SK-N-SH treated with all-trans-retinoic acid at 6 μM for 48 hours (cell line): ENCODE measurements around the gene POLR3B.

Experiments used
- ATAC-seq: fragments of 200-7000 bp; cut with Tn5 transposase; 3 replicates; pipeline ENCODE4 v1.9.1; 2020; ENCODE audit warnings: mild to moderate bottlenecking, moderate library complexity
- ARNTL ChIP-seq: fragments of 450-650 bp; formaldehyde crosslinking; IDR thresholded peaks from 2 replicates; pipeline ENCODE4 v1.5.0; 2020; ENCODE audit warnings: low read depth, mild to moderate bottlenecking, moderate library complexity, borderline replicate concordance
- BACH2 ChIP-seq: fragments of 250-450 bp; sonication (Bioruptor Pico); IDR thresholded peaks from 2 replicates; pipeline ENCODE4 v1.9.0; 2021; ENCODE audit warnings: mild to moderate bottlenecking, borderline replicate concordance
- CSDC2 ChIP-seq: fragments of 250-450 bp; sonication (Bioruptor Pico); IDR thresholded peaks from 2 replicates; pipeline ENCODE4 v1.5.0; 2020; ENCODE audit warnings: mild to moderate bottlenecking, moderate library complexity
- ESRRG ChIP-seq: fragments of 250-450 bp; sonication (Bioruptor Pico); IDR thresholded peaks from 2 replicates; pipeline ENCODE4 v1.6.1; 2021; ENCODE audit warnings: mild to moderate bottlenecking
- GLIS3 ChIP-seq: fragments of 250-450 bp; sonication (Bioruptor Pico); IDR thresholded peaks from 2 replicates; pipeline ENCODE4 v1.5.0; 2020; ENCODE audit warnings: mild to moderate bottlenecking, moderate library complexity
- ISL1 ChIP-seq: fragments of 250-450 bp; sonication (Bioruptor Pico); IDR thresholded peaks from 2 replicates; pipeline ENCODE4 v2.1.2; 2022; ENCODE audit warnings: mild to moderate bottlenecking, moderate library complexity
- OSR1 ChIP-seq: fragments of 250-450 bp; sonication (Bioruptor Pico); IDR thresholded peaks from 2 replicates; pipeline ENCODE4 v1.8.0; 2022; ENCODE audit warnings: moderate library complexity, mild to moderate bottlenecking, inconsistent platforms
- PPARA ChIP-seq: fragments of 250-450 bp; sonication (Bioruptor Pico); IDR thresholded peaks from 2 replicates; pipeline ENCODE4 v1.5.0; 2020; ENCODE audit warnings: mild to moderate bottlenecking, borderline replicate concordance
- RARB ChIP-seq: fragments of 250-450 bp; sonication (Bioruptor Pico); IDR thresholded peaks from 2 replicates; pipeline ENCODE4 v1.8.0; 2021; ENCODE audit warnings: mild to moderate bottlenecking, moderate library complexity
- TCF4 ChIP-seq: fragments of 250-450 bp; sonication (Bioruptor Pico); IDR thresholded peaks from 2 replicates; pipeline ENCODE4 v1.8.0; 2021; ENCODE audit warnings: mild to moderate bottlenecking, moderate library complexity, borderline replicate concordance
- ZC3H10 ChIP-seq: fragments of 250-450 bp; sonication (Bioruptor Pico); IDR thresholded peaks from 2 replicates; pipeline ENCODE4 v1.5.1; 2021; ENCODE audit warnings: mild to moderate bottlenecking, moderate library complexity
- ZFP3 ChIP-seq: fragments of 250-450 bp; sonication (Bioruptor Pico); IDR thresholded peaks from 2 replicates; pipeline ENCODE4 v1.5.0; 2020; ENCODE audit warnings: mild to moderate bottlenecking, moderate library complexity
- ZNF565 ChIP-seq: fragments of 450-650 bp; formaldehyde crosslinking; conservative IDR thresholded peaks from 2 replicates; pipeline ENCODE4 v1.5.0; 2020; ENCODE audit warnings: low read depth, mild to moderate bottlenecking, moderate library complexity
- ZNF70 ChIP-seq: fragments of 450-650 bp; formaldehyde crosslinking; IDR thresholded peaks from 2 replicates; pipeline ENCODE4 v1.5.0; 2020; ENCODE audit warnings: mild to moderate bottlenecking, moderate library complexity
- ZNF8 ChIP-seq: fragments of 450-650 bp; formaldehyde crosslinking; IDR thresholded peaks from 2 replicates; pipeline ENCODE4 v1.5.0; 2020; ENCODE audit warnings: mild to moderate bottlenecking, moderate library complexity
- TF ChIP-seq, protein P1 (sequence below): fragments of 250-450 bp; sonication (Bioruptor Pico); IDR thresholded peaks from 2 replicates; pipeline ENCODE4 v1.5.0; 2020; ENCODE audit warnings: mild to moderate bottlenecking, moderate library complexity
- TF ChIP-seq, protein P2 (sequence below): fragments of 250-450 bp; sonication (Bioruptor Pico); IDR thresholded peaks from 2 replicates; pipeline ENCODE4 v1.8.0; 2020; ENCODE audit warnings: mild to moderate bottlenecking, moderate library complexity, borderline replicate concordance
- TF ChIP-seq, protein P3 (sequence below): fragments of 250-450 bp; sonication (Bioruptor Pico); IDR thresholded peaks from 2 replicates; pipeline ENCODE4 v1.8.0; 2021; ENCODE audit warnings: low read depth, mild to moderate bottlenecking, moderate library complexity, borderline replicate concordance
- TF ChIP-seq, protein P4 (sequence below): fragments of 250-450 bp; sonication (Bioruptor Pico); IDR thresholded peaks from 2 replicates; pipeline ENCODE4 v1.5.1; 2020; ENCODE audit warnings: low read depth, mild to moderate bottlenecking, moderate library complexity

Gene POLR3B

DNA sequence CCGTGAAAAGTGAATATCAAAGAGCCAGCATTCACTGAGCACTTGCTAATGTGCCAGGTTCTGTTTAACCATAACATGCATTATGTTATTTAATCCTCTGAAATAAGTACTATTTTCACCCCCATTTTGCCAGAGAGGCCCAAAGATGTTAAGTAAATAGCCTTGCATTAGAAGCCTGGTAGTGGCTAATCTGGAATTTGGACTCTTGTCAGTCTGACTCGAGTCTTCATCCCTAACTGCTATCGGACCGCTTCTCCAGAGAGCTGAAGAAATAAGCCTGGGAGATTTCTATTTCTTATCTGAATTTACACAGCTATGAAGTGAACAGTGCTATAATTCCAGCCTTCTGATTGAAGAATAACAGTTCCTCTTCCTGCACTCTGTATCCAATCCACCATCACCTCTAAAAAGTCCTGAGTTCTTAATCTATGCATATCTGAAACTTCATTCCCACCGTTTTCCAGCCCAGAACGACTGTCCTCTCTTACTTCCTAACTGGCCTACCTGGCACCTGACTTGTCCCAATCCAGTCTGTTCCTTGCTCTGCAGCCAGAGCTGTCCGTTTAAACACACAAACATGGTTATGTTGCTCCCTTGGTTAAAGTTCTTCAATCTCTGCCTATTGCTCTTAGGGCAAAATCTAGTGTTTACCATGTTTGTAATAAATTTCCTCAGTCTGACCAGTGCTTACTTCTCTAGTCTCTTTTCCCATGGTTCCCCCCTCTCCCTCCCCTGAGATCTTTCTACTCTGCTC is 2.3 kb downstream of the POLR3B start (continued):
- no peak for TF ChIP-seq PPARA (CRISPR knock-in tag)
- TF ChIP-seq, all 23 proteins: peak for 0

DNA sequence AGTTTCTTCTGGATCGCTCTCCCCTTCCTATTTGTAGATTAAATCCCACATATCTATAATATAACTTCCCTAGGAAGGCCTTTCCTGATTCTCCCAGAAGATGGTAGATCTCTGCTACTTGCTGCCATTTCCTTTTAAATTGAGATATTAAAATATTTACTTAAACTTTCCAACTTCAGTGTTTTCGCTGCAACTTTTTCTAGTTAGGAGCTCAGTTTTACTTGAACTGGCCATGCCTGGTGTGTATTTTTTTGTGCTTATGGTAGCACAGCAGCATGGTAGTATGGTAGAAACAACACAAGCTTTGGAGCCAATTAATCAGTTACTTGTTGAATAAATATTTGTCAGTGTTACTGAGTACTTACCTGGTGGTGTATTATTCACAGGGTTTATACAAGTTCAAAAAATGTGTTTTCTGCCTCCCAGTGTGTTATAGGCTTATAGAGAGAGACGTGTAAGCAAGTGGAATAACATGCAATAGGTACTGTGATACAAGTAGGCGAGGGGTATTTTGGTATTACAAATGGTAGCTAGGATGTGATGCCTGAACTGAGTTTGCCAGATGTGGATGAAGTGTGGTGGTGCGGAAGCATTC is 2.9 kb downstream of the POLR3B start:
- TF ChIP-seq GLIS3 (CRISPR knock-in tag) (no peak), ZNF8 (CRISPR knock-in tag) (no peak), BACH2 (CRISPR knock-in tag) (no peak), ZNF565 (CRISPR knock-in tag) (no peak)
- TF ChIP-seq, protein P1, sequence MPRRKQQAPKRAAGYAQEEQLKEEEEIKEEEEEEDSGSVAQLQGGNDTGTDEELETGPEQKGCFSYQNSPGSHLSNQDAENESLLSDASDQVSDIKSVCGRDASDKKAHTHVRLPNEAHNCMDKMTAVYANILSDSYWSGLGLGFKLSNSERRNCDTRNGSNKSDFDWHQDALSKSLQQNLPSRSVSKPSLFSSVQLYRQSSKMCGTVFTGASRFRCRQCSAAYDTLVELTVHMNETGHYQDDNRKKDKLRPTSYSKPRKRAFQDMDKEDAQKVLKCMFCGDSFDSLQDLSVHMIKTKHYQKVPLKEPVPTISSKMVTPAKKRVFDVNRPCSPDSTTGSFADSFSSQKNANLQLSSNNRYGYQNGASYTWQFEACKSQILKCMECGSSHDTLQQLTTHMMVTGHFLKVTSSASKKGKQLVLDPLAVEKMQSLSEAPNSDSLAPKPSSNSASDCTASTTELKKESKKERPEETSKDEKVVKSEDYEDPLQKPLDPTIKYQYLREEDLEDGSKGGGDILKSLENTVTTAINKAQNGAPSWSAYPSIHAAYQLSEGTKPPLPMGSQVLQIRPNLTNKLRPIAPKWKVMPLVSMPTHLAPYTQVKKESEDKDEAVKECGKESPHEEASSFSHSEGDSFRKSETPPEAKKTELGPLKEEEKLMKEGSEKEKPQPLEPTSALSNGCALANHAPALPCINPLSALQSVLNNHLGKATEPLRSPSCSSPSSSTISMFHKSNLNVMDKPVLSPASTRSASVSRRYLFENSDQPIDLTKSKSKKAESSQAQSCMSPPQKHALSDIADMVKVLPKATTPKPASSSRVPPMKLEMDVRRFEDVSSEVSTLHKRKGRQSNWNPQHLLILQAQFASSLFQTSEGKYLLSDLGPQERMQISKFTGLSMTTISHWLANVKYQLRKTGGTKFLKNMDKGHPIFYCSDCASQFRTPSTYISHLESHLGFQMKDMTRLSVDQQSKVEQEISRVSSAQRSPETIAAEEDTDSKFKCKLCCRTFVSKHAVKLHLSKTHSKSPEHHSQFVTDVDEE (CRISPR knock-in tag), result no peak
- TF ChIP-seq, protein P2, sequence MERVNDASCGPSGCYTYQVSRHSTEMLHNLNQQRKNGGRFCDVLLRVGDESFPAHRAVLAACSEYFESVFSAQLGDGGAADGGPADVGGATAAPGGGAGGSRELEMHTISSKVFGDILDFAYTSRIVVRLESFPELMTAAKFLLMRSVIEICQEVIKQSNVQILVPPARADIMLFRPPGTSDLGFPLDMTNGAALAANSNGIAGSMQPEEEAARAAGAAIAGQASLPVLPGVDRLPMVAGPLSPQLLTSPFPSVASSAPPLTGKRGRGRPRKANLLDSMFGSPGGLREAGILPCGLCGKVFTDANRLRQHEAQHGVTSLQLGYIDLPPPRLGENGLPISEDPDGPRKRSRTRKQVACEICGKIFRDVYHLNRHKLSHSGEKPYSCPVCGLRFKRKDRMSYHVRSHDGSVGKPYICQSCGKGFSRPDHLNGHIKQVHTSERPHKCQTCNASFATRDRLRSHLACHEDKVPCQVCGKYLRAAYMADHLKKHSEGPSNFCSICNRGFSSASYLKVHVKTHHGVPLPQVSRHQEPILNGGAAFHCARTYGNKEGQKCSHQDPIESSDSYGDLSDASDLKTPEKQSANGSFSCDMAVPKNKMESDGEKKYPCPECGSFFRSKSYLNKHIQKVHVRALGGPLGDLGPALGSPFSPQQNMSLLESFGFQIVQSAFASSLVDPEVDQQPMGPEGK, result no peak
- no peak for ATAC-seq

DNA sequence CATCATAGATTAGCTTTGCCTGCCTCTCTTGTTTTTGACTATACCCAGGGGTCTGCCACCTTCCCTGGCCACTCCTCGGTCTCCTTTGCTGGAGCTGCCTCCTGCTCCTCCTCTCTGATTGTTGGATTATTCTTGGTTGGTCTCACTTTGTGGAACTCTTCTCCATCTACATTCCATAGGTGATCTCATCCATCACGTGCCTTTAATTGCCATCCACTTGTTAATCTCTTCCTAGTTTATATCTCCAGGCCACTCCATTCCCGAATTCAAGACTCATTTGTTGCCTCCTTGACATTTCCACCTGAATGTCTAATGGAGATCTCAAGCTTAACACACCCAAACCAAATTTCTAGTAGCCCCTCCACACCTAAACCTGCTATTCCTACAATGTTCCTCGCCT is 5.4 kb downstream of the POLR3B start:
- no peak for TF ChIP-seq ZNF70
- TF ChIP-seq ZFP3, result no peak
- TF ChIP-seq ZNF8 (CRISPR knock-in tag), result no peak
- no peak for TF ChIP-seq ISL1
- no peak for TF ChIP-seq BACH2 (CRISPR knock-in tag)
- TF ChIP-seq OSR1 (CRISPR knock-in tag), result no peak
- no peak for ATAC-seq

DNA sequence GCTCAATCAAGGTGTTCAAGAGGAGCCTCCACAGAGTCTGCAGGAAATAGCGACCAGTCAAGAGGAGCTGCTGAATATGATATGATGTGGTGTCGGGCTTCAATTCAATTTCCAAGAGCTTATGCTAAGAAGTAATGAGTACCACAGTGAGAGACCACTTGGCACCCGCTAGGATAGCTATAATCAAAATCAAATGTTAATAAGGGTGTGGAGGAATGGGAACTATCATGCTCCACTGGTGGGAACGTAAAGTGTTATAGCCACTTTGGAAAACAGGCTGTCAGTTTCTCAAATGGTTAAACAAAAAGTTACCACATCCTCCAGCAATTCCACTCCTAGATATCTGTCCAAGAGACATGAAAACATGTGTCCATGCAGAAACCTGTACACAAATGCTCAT is 6.7 kb downstream of the POLR3B start:
- ATAC-seq, result no peak
- TF ChIP-seq CSDC2, result no peak
- no peak for TF ChIP-seq BACH2 (CRISPR knock-in tag)
- TF ChIP-seq RARB (CRISPR knock-in tag), result no peak
- no peak for TF ChIP-seq ZNF70
- no peak for TF ChIP-seq ZC3H10 (CRISPR knock-in tag)
- TF ChIP-seq, protein P2, result no peak
- no peak for TF ChIP-seq ESRRG
- TF ChIP-seq, protein P3, sequence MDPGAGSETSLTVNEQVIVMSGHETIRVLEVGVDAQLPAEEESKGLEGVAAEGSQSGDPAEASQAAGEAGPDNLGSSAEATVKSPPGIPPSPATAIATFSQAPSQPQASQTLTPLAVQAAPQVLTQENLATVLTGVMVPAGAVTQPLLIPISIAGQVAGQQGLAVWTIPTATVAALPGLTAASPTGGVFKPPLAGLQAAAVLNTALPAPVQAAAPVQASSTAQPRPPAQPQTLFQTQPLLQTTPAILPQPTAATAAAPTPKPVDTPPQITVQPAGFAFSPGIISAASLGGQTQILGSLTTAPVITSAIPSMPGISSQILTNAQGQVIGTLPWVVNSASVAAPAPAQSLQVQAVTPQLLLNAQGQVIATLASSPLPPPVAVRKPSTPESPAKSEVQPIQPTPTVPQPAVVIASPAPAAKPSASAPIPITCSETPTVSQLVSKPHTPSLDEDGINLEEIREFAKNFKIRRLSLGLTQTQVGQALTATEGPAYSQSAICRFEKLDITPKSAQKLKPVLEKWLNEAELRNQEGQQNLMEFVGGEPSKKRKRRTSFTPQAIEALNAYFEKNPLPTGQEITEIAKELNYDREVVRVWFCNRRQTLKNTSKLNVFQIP, result no peak
- TF ChIP-seq, protein P4, sequence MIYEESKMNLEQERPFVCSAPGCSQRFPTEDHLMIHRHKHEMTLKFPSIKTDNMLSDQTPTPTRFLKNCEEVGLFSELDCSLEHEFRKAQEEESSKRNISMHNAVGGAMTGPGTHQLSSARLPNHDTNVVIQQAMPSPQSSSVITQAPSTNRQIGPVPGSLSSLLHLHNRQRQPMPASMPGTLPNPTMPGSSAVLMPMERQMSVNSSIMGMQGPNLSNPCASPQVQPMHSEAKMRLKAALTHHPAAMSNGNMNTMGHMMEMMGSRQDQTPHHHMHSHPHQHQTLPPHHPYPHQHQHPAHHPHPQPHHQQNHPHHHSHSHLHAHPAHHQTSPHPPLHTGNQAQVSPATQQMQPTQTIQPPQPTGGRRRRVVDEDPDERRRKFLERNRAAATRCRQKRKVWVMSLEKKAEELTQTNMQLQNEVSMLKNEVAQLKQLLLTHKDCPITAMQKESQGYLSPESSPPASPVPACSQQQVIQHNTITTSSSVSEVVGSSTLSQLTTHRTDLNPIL (CRISPR knock-in tag), result no peak
- TF ChIP-seq ARNTL (CRISPR knock-in tag), result no peak
- TF ChIP-seq PPARA (CRISPR knock-in tag), result no peak
- TF ChIP-seq ZNF8 (CRISPR knock-in tag), result no peak
- no peak for TF ChIP-seq TCF4 (CRISPR knock-in tag)
